ENCODE results near the gene ARID5B.

DNA sequence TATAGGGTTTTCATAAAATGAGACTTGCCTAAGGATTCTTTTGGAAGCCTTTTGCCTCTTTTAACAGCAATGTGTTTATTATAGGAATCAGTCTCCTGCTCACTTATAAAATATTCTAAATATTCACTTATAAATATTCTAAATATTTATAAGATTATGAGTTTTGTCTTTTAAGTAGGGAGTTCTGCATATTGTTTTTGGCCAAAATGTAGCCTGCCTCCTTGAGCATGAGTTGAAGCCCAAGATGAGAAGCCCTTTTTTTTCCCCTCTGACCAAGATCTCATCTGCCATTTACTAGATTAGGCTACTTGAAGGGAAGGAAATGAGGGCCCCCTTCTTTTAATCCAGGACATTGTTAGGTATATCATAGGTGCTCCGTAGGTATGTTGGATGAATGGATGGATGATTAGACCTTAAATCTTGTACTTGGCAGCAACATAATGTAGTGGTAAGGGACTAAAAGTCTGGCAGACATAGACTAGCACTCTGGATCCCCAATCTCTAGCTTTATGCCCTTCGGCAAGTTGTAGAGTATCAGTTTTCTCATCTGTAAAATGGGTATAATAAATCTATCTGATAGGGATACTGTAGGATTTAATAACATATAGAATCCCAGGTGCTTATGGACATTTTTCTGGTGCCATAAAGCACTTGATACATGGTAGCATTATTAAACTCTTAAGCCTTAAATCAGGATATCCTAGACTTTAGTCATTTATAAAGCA, 59.1 kb downstream of the ARID5B start:
- no peak for TF ChIP-seq ZNF274 (IDR thresholded peaks at IDR 0.05; ENCODE audit: low read depth, low read length)
- TF ChIP-seq SUZ12 (IDR thresholded peaks at IDR 0.05; ENCODE audit: extremely low read depth, insufficient read depth, insufficient read length) = no peak

Measured in NT2/D1 (cell line).